AG09319 (cell line): ENCODE measurements around the gene CHAT.

Experiments used
- DNase-seq: peaks from one replicate; pipeline ENCODE4 v3.0.0-alpha.2; 2010; ENCODE audit warnings: low read depth; ENCODE audit errors: extremely low read depth
- CTCF ChIP-seq: IDR thresholded peaks from 2 replicates; pipeline ENCODE4 v1.5.1; 2011; ENCODE audit warnings: low read depth, mild to moderate bottlenecking, inconsistent platforms, low read length, moderate library complexity

Gene CHAT

DNA sequence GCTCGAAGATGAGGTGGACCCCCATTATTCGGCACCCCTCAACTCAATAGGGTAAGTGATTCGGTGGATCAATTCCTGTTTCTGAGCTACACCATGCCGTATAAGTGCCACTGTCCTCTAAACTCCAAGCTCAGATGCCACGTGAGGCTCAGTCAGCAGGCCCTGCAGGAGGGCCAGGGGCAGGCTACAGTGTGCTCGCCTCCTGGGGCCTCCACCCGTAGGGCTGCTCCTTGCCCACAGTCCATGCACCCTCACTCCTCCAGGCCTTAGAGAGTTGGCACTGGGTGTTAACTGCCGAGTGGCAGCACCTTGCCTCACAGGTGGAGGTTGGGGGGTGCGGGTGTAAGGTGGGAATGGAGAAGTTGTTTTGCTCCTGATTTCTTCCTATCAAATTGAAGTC lies 77.8 kb downstream of the CHAT start:
- TF ChIP-seq CTCF: no peak
- DNase-seq: no peak

DNA sequence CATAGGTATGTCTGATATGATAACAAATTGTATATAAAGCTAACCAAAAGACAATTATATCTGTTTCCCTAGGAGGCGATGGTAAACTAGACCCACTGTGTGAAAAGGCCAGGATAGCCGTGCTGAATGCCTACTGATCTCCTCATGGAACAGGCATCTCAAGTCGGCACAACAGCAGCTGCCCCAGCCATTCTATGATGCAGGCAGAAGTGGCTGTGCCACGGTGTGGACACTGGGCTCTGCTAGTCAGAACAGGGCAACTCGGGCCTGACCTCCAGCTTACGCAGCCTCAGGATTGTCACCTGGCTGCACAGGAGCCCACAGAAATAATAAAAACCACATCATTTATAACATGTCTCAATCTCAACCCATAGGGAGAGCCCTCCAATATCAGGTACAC lies 80.6 kb downstream of the CHAT start:
- TF ChIP-seq CTCF: no peak
- DNase-seq: no peak

DNA sequence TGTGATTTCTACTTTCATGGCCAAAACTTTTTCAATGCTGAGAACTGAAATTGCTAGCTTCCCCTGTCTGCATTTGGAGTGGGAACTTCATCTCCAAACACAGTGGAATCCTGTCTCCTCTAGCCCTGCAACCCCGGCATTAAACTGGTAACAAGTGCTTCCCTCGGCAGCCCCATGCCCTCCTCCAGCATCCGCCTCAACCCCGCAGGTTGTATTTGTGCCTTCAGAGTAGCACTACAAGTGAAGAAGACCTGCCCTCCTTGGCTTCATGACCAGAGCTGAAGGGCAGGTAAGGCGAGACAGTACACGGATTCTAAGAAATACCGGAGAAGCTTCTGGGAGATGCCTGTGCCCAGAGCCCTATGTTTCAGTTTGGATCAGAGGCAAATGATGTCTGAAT lies 82.5 kb downstream of the CHAT start:
- no peak for TF ChIP-seq CTCF
- DNase-seq: no peak

- no peak for DNase-seq
- no peak for TF ChIP-seq CTCF
Measured at GRCh38 chr10:49698679-49699078, 84.8 kb downstream of the CHAT start.

- TF ChIP-seq CTCF: no peak
- DNase-seq: no peak
Measured at GRCh38 chr10:49700211-49700610, 86.4 kb downstream of the CHAT start.

GRCh38 chr10:49700997-49701396 lies 87.2 kb downstream of the CHAT start:
- no peak for TF ChIP-seq CTCF

DNA sequence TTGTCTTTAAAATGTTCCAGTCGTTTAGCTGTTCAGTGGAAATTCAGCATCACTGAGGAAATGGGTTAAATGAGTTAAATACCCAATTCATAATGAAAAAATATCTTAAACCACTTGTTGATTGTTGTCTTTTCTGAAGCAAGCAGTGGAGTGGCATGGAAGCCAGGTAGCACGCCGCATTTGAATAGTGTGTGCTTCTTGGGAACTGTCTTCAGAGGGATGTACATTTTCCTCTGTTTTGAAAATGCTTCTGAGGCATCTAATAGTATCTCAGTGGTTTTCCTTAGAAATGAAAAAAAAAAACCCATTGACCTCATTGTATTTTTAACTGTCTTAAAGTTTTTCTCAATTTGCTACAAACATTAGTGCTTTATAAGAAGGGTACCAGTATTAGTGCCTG lies 93.7 kb downstream of the CHAT start:
- no peak for DNase-seq

More at GRCh38 chr10:49700997-49701396, 87.2 kb downstream of the CHAT start:
- no peak for DNase-seq

More for the DNA sequence above, 93.7 kb downstream of the CHAT start:
- no peak for TF ChIP-seq CTCF
